ENCODE measurements around the gene ZNF75A.

DNA sequence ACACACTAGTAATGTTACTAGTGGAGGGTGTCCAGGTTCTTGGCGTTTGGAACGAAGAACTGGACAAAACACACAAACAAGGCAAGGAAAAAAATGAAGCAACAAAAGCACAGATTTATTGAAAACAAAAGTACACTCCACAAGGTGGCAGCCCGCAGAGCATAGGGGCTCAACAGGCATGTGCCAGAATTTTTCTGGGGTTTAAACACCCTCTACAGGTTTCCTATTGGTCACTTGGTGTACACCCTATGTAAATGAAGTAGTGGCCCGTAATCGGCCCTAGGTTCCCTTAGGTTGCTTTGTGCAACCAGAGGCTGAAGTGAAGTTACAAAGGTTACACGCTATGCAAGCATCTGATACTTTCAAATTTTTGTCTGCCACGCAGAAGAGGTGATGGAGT, 58.5 kb downstream of the ZNF75A start:
- TF ChIP-seq TAF1 (IDR thresholded peaks at IDR 0.05; ENCODE audit: low read depth) (no peak), CREB1 (IDR thresholded peaks at IDR 0.05; ENCODE audit: low read depth) (no peak), ZBTB7A (IDR thresholded peaks at IDR 0.05; ENCODE audit: low read depth) (no peak), FOXM1 (IDR thresholded peaks at IDR 0.05; ENCODE audit: borderline replicate concordance, low read depth) (no peak), TEAD4 (IDR thresholded peaks at IDR 0.05) (no peak), RAD21 (IDR thresholded peaks at IDR 0.05; ENCODE audit: low read depth) (no peak), EP300 (IDR thresholded peaks at IDR 0.05; ENCODE audit: borderline replicate concordance) (no peak), YY1 (IDR thresholded peaks at IDR 0.05; ENCODE audit: low read depth) (no peak), NFIC (IDR thresholded peaks at IDR 0.05) (no peak), EGR1 (IDR thresholded peaks at IDR 0.05) (no peak)
- TF ChIP-seq, protein P1, sequence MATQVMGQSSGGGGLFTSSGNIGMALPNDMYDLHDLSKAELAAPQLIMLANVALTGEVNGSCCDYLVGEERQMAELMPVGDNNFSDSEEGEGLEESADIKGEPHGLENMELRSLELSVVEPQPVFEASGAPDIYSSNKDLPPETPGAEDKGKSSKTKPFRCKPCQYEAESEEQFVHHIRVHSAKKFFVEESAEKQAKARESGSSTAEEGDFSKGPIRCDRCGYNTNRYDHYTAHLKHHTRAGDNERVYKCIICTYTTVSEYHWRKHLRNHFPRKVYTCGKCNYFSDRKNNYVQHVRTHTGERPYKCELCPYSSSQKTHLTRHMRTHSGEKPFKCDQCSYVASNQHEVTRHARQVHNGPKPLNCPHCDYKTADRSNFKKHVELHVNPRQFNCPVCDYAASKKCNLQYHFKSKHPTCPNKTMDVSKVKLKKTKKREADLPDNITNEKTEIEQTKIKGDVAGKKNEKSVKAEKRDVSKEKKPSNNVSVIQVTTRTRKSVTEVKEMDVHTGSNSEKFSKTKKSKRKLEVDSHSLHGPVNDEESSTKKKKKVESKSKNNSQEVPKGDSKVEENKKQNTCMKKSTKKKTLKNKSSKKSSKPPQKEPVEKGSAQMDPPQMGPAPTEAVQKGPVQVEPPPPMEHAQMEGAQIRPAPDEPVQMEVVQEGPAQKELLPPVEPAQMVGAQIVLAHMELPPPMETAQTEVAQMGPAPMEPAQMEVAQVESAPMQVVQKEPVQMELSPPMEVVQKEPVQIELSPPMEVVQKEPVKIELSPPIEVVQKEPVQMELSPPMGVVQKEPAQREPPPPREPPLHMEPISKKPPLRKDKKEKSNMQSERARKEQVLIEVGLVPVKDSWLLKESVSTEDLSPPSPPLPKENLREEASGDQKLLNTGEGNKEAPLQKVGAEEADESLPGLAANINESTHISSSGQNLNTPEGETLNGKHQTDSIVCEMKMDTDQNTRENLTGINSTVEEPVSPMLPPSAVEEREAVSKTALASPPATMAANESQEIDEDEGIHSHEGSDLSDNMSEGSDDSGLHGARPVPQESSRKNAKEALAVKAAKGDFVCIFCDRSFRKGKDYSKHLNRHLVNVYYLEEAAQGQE (IDR thresholded peaks at IDR 0.05; ENCODE audit: low read depth): no peak
- TF ChIP-seq, protein P2, sequence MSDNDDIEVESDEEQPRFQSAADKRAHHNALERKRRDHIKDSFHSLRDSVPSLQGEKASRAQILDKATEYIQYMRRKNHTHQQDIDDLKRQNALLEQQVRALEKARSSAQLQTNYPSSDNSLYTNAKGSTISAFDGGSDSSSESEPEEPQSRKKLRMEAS (IDR thresholded peaks at IDR 0.05): no peak

Data from Ishikawa (cell line).